ENCODE measurements around the gene FXYD2. TPM values are rescaled to one million over a fixed set of nuclear protein-coding genes. Genes with fewer than 3 reads are reported as not detected.

The FXYD2 gene
- total and polyA plus RNA-seq, 2 of the 8 experiments (the other 6 are each of a cell fraction or from before 2014, with no cell fraction given) = 0.89 to 1.1 TPM

DNA sequence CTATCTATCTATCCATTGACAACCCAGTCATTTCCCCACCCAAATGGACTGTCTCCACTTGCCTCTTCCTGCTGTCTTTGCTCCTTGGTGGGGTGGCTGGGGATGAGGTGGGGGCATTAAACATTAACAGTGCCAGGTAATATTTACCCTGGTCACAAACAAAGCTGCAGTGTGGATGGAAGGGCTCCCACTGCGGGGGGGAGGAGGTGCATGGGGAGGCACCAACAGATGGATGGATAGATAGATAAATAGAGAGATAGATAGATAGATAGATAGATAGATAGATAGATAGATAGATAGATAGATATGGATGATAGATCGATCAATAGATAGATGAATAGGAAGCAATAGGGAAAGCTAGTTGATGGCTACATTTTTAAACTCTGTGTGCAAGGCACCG, 2.3 kb upstream of the FXYD2 start:
- no peak overlapping the region for H2BK12ac ChIP-seq (ENCODE audit: low read depth, low read length)
- H2AFZ ChIP-seq (ENCODE audit: low read length) = no peak overlapping the region
- H3K27me3 ChIP-seq (replicated peaks in 1 of 4; ENCODE audit: control insufficient read depth in 3 of 4, extremely low read depth in 1 of 4, insufficient read depth in 3 of 4, low read length in 3 of 4) = no peaks in the 10 kb centered on the region; a peak in 1 of 7 replicates
- H4K5ac ChIP-seq (ENCODE audit: insufficient read length, low read depth, low read length) = no peak overlapping the region
- H3K4me3 ChIP-seq (ENCODE audit: extremely low read depth in 1 of 4, insufficient read depth in 2 of 4, low read depth in 3 of 4, low read length in 4 of 4) = no peak overlapping the region
- H3K79me1 ChIP-seq (ENCODE audit: low read depth, low read length) = no peaks in the 10 kb centered on the region
- H3K9ac ChIP-seq (replicated peaks in 1 of 4; ENCODE audit: extremely low read depth in 1 of 4, low read depth in 3 of 4, low read length in 3 of 4) = no peak overlapping the region
- H3K4me1 ChIP-seq (replicated peaks in 1 of 4; ENCODE audit: control insufficient read depth in 3 of 4, insufficient read depth in 4 of 4, low read length in 3 of 4) = peaks cover 0 to 26% (median 17%) of the 10 kb centered on the region in 4 experiments; a peak in 6 of 7 replicates
- H4K91ac ChIP-seq (replicated peaks; ENCODE audit: insufficient read length, low read length) = no peak overlapping the region
- ChIA-PET CTCF (ENCODE audit: partially characterized antibody) (interaction anchor here (0.8 to 11.9 kb wide), 10 partner anchors 7 to 400 kb away, joined by 3 to 91 read pairs (median 4); no protein-coding TSS in a partner anchor), POLR2A (ENCODE audit: partially characterized antibody) (no interaction called here)
- H2BK5ac ChIP-seq (ENCODE audit: low read depth, low read length) = no peak overlapping the region
- H3K18ac ChIP-seq (ENCODE audit: extremely low read depth, low read length) = no peak overlapping the region
- H2BK120ac ChIP-seq (replicated peaks; ENCODE audit: low read depth, low read length) = no peak overlapping the region
- H3K23me2 ChIP-seq (ENCODE audit: low read depth, low read length) = no peaks in the 10 kb centered on the region
- 88% methylated on average over 3 of the region's 3 CpGs; no CpG with 5 or more reads in 1 of the 2 experiments for WGBS, 2 experiments (ENCODE audit: extremely low coverage in 1 of 2, insufficient coverage in 1 of 2, insufficient read length in 1 of 2, insufficient replicate concordance in 2 of 2, low coverage in 1 of 2, low lambda C conversion rate in 2 of 2, missing lambda C conversion rate in 1 of 2)
- no peak overlapping the region for H3K56ac ChIP-seq (replicated peaks; ENCODE audit: insufficient read length, low read depth, low read length)
- no peak overlapping the region for H3K23ac ChIP-seq (ENCODE audit: insufficient read length)
- TF ChIP-seq CBX5 (IDR thresholded peaks at IDR 0.05; ENCODE audit: low read depth, low read length) = no peak
- no peak for TF ChIP-seq RBBP5 (IDR thresholded peaks at IDR 0.05; ENCODE audit: borderline replicate concordance, low read depth, low read length)
- no peak for TF ChIP-seq TBP (IDR thresholded peaks at IDR 0.05; ENCODE audit: low read depth, low read length)
- no peak for TF ChIP-seq EP300 (IDR thresholded peaks at IDR 0.05; ENCODE audit: borderline replicate concordance in 1 of 2, low read depth in 2 of 2, low read length in 2 of 2)
- TF ChIP-seq ZNF274 (IDR thresholded peaks at IDR 0.05; ENCODE audit: borderline replicate concordance, extremely low read depth, low read length) = no peak
- TF ChIP-seq SIRT6 (IDR thresholded peaks at IDR 0.05; ENCODE audit: low read length) = no peak
- FAIRE-seq (no peak), DNase-seq (ENCODE audit: low read depth in 1 of 2, low spot score in 2 of 2) (no peak)
- no peaks in the 10 kb centered on the region for H3K36me3 ChIP-seq (ENCODE audit: control insufficient read depth in 2 of 4, insufficient read depth in 4 of 4, low read length in 3 of 4)
- H3K14ac ChIP-seq (ENCODE audit: insufficient read length) = no peak overlapping the region
- H3K79me2 ChIP-seq (ENCODE audit: control insufficient read depth in 1 of 2, insufficient read depth in 2 of 2, low read length in 2 of 2) = no peaks in the 10 kb centered on the region
- H3K4ac ChIP-seq (replicated peaks; ENCODE audit: insufficient read length, low read depth, low read length) = no peak overlapping the region
- no peak overlapping the region for H2AK5ac ChIP-seq (ENCODE audit: low read depth, low read length)
- H3K27ac ChIP-seq (ENCODE audit: low read depth, low read length) = no peak overlapping the region
- no peak overlapping the region for H3K4me2 ChIP-seq (ENCODE audit: insufficient read depth in 1 of 2, low read depth in 2 of 2, low read length in 2 of 2)
- H4K20me1 ChIP-seq (replicated peaks in 1 of 2; ENCODE audit: control insufficient read depth in 1 of 2, insufficient read depth in 2 of 2, low read length in 2 of 2) = no peaks in the 10 kb centered on the region
- H3K9me3 ChIP-seq (ENCODE audit: insufficient read depth in 2 of 2, low read depth in 1 of 2, low read length in 1 of 2) = no peaks in the 10 kb centered on the region
- no peak overlapping the region for H4K8ac ChIP-seq (ENCODE audit: extremely low read depth, insufficient read depth, low read length)
- no peak overlapping the region for H2BK20ac ChIP-seq (ENCODE audit: low read length)
- H2BK15ac ChIP-seq (ENCODE audit: low read length) = no peak overlapping the region
